22Rv1 (cell line): Measurements from ENCODE around the gene CNNM2.

Source experiments
- H3K27ac ChIP-seq: fragments of 450-650 bp; 2 replicates; pipeline ENCODE4 v1.5.1; 2017
- CTCF ChIP-seq: fragments of 450-650 bp; IDR thresholded peaks from 2 replicates; pipeline ENCODE4 v1.5.1; 2017; ENCODE audit warnings: mild to moderate bottlenecking
- ZFX ChIP-seq: fragments of 450-650 bp; IDR thresholded peaks from 2 replicates; pipeline ENCODE4 v1.6.1; 2017; ENCODE audit warnings: antibody characterized with exemption, borderline replicate concordance

Gene CNNM2

GRCh38 chr10:102941401-102941800 is 23.3 kb downstream of the CNNM2 start:
- no peak for TF ChIP-seq CTCF
- TF ChIP-seq ZFX: no peak
- H3K27ac ChIP-seq: no peak overlapping the region

- no peak overlapping the region for H3K27ac ChIP-seq
- no peak for TF ChIP-seq CTCF
- no peak for TF ChIP-seq ZFX
Observed at GRCh38 chr10:102945449-102945848, 27.4 kb downstream of the CNNM2 start.

- TF ChIP-seq ZFX (no peak), CTCF (no peak)
Observed at GRCh38 chr10:102945962-102946361, 27.9 kb downstream of the CNNM2 start.

GRCh38 chr10:102946992-102947391 is 28.9 kb downstream of the CNNM2 start:
- H3K27ac ChIP-seq: no peak overlapping the region
- TF ChIP-seq ZFX (no peak), CTCF (no peak)

More at GRCh38 chr10:102945962-102946361, 27.9 kb downstream of the CNNM2 start:
- no peak overlapping the region for H3K27ac ChIP-seq

GRCh38 chr10:102948176-102948575 is 30.1 kb downstream of the CNNM2 start:
- TF ChIP-seq CTCF (no peak), ZFX (no peak)
- no peak overlapping the region for H3K27ac ChIP-seq

- TF ChIP-seq ZFX: no peak
- TF ChIP-seq CTCF: no peak
- no peak overlapping the region for H3K27ac ChIP-seq
Observed at GRCh38 chr10:102948786-102949185, 30.7 kb downstream of the CNNM2 start.

GRCh38 chr10:102949916-102950315 is 31.8 kb downstream of the CNNM2 start:
- no peak for TF ChIP-seq ZFX
- TF ChIP-seq CTCF: no peak

More at GRCh38 chr10:102949916-102950315, 31.8 kb downstream of the CNNM2 start:
- H3K27ac ChIP-seq: no peak overlapping the region
